DND-41 (cell line): ENCODE results near the gene SAMD8.

Experiments used
- ATAC-seq: fragments of 200-7000 bp; cut with Tn5 transposase; 3 replicates; pipeline ENCODE4 v1.9.1; 2021; ENCODE audit warnings: low read depth; ENCODE audit not compliant: insufficient read depth
- DNase-seq: peaks from one replicate; pipeline ENCODE4 v3.0.0-alpha.2; 2020
- H2AFZ ChIP-seq: 2 replicates; pipeline ENCODE4 v1.6.0; 2012; ENCODE audit warnings: low read depth, low read length
- H3K27ac ChIP-seq: 2 replicates; pipeline ENCODE4 v1.5.1; 2012; ENCODE audit warnings: low read length, inconsistent platforms
- H3K27me3 ChIP-seq: fragments of 200-600 bp; sonication (generic); 2 replicates; pipeline ENCODE4 v1.6.0; 2012; ENCODE audit warnings: low read length, mild to moderate bottlenecking, inconsistent platforms; ENCODE audit not compliant: insufficient read depth, poor library complexity
- H3K36me3 ChIP-seq: 2 replicates; pipeline ENCODE4 v1.5.1; 2012; ENCODE audit warnings: low read length, inconsistent platforms; ENCODE audit not compliant: insufficient read depth
- H3K4me1 ChIP-seq: 2 replicates; pipeline ENCODE4 v1.5.1; 2012; ENCODE audit warnings: mild to moderate bottlenecking, low read length; ENCODE audit not compliant: insufficient read depth
- H3K4me2 ChIP-seq: 2 replicates; pipeline ENCODE4 v1.6.0; 2012; ENCODE audit warnings: mild to moderate bottlenecking, moderate library complexity, low read length, inconsistent platforms; ENCODE audit not compliant: insufficient read depth
- H3K4me3 ChIP-seq, 2 experiments: fragments of 200-600 bp in 1 of 2; shearing (Covaris generic) in 1 of 2; 2 replicates each; pipeline ENCODE4 v1.5.1; 2012 to 2016; ENCODE audit warnings: inconsistent platforms in 2 of 2, low read length in 2 of 2, mild to moderate bottlenecking in 2 of 2, low read depth in 1 of 2, moderate library complexity in 1 of 2
- H3K79me2 ChIP-seq: 2 replicates; pipeline ENCODE4 v1.6.0; 2012; ENCODE audit warnings: low read length, inconsistent platforms; ENCODE audit not compliant: insufficient read depth
- H3K9ac ChIP-seq: 2 replicates; pipeline ENCODE4 v1.6.0; 2012; ENCODE audit warnings: low read depth, mild to moderate bottlenecking, inconsistent platforms, low read length, moderate library complexity
- H3K9me3 ChIP-seq: 2 replicates; pipeline ENCODE4 v1.5.1; 2012; ENCODE audit warnings: low read length, moderate library complexity, mild to moderate bottlenecking, inconsistent platforms; ENCODE audit not compliant: insufficient read depth, severe bottlenecking
- H4K20me1 ChIP-seq: 2 replicates; pipeline ENCODE4 v1.6.0; 2012; ENCODE audit warnings: low read length; ENCODE audit not compliant: insufficient read depth
- EZH2 ChIP-seq: IDR thresholded peaks from 3 replicates; pipeline ENCODE4 v1.6.1; 2012; ENCODE audit warnings: borderline replicate concordance, low read depth, mild to moderate bottlenecking, moderate library complexity, low read length, inconsistent platforms; ENCODE audit not compliant: severe bottlenecking
- TF ChIP-seq, protein P1 (sequence below): IDR thresholded peaks from 2 replicates; pipeline ENCODE4 v1.5.1; 2012; ENCODE audit warnings: borderline replicate concordance, low read length, moderate library complexity, mild to moderate bottlenecking; ENCODE audit not compliant: poor library complexity, severe bottlenecking; ENCODE audit errors: extremely low read depth

The SAMD8 gene

GRCh38 chr10:75140246-75140645 is 28.8 kb downstream of the SAMD8 start:
- Histone ChIP-seq H3K4me3 (no peak overlapping the region), H3K27me3 (no peaks in the 10 kb centered on the region), H3K4me2 (no peak overlapping the region), H3K9me3 (no peaks in the 10 kb centered on the region), H2AFZ (no peak overlapping the region), H3K9ac (no peak overlapping the region), H3K27ac (no peak overlapping the region), H3K4me1 (no peaks in the 10 kb centered on the region), H4K20me1 (peaks cover 12% of the 10 kb centered on the region; the same call in 1 of the 2 replicates), H3K36me3 (no peaks in the 10 kb centered on the region), H3K79me2 (peaks cover 50% of the 10 kb centered on the region)
- TF ChIP-seq EZH2 = no peak
- TF ChIP-seq, protein P1, sequence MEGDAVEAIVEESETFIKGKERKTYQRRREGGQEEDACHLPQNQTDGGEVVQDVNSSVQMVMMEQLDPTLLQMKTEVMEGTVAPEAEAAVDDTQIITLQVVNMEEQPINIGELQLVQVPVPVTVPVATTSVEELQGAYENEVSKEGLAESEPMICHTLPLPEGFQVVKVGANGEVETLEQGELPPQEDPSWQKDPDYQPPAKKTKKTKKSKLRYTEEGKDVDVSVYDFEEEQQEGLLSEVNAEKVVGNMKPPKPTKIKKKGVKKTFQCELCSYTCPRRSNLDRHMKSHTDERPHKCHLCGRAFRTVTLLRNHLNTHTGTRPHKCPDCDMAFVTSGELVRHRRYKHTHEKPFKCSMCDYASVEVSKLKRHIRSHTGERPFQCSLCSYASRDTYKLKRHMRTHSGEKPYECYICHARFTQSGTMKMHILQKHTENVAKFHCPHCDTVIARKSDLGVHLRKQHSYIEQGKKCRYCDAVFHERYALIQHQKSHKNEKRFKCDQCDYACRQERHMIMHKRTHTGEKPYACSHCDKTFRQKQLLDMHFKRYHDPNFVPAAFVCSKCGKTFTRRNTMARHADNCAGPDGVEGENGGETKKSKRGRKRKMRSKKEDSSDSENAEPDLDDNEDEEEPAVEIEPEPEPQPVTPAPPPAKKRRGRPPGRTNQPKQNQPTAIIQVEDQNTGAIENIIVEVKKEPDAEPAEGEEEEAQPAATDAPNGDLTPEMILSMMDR = no peak
- DNase-seq = no peak
- no peak for ATAC-seq

DNA sequence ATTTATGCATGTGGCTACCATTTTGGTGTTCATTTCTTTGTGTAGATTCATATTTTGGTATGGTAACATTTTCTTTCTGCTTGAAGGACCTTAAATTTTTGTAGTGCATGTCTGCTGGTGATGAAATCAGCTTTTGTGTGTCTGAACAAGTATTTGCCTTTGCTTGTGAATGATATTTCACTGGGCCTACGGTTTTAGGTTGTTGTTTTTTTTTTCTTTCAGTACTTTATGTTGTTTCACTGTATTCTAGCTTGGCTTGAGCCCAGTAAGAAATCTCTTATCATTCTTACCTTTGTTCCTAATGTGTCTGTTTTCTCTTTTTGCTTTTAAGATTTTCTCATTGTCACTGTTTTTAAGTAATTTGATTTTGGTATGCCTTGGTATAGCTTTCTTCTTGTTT is 31.9 kb downstream of the SAMD8 start:
- peaks cover 60% of the 10 kb centered on the region for H3K79me2 ChIP-seq
- no peak overlapping the region for H3K9ac ChIP-seq
- H3K9me3 ChIP-seq = no peaks in the 10 kb centered on the region
- H4K20me1 ChIP-seq = peaks cover 13% of the 10 kb centered on the region; the same call in 1 of the 2 replicates
- no peak overlapping the region for H3K27ac ChIP-seq
- no peak for TF ChIP-seq EZH2
- TF ChIP-seq, protein P1 = no peak
- no peaks in the 10 kb centered on the region for H3K4me1 ChIP-seq
- H3K4me2 ChIP-seq = no peak overlapping the region
- H3K4me3 ChIP-seq = no peak overlapping the region
- H3K36me3 ChIP-seq = no peaks in the 10 kb centered on the region
- DNase-seq (no peak), ATAC-seq (no peak)
- H3K27me3 ChIP-seq = no peaks in the 10 kb centered on the region
- no peak overlapping the region for H2AFZ ChIP-seq

- no peaks in the 10 kb centered on the region for H3K4me1 ChIP-seq
- no peaks in the 10 kb centered on the region for H3K27me3 ChIP-seq
- no peaks in the 10 kb centered on the region for H3K9me3 ChIP-seq
- DNase-seq = no peak
- no peak overlapping the region for H3K4me2 ChIP-seq
- H4K20me1 ChIP-seq = peaks cover 12% of the 10 kb centered on the region; the same call in 1 of the 2 replicates
- H3K4me3 ChIP-seq = no peak overlapping the region
- H3K27ac ChIP-seq = no peak overlapping the region
- TF ChIP-seq EZH2 = no peak
- TF ChIP-seq, protein P1 = no peak
- peaks cover 51% of the 10 kb centered on the region for H3K79me2 ChIP-seq
- no peak overlapping the region for H2AFZ ChIP-seq
- H3K36me3 ChIP-seq = peaks cover 4% of the 10 kb centered on the region; the same call in 1 of the 2 replicates
- H3K9ac ChIP-seq = no peak overlapping the region
- no peak for ATAC-seq
Observed at GRCh38 chr10:75145590-75145989, 34.1 kb downstream of the SAMD8 start.

- Histone ChIP-seq H3K4me1 (no peaks in the 10 kb centered on the region), H3K27ac (no peak overlapping the region), H4K20me1 (peaks cover 12% of the 10 kb centered on the region; the same call in 1 of the 2 replicates), H3K27me3 (no peaks in the 10 kb centered on the region), H3K4me3 (no peak overlapping the region), H3K9ac (no peak overlapping the region), H3K36me3 (peaks cover 14% of the 10 kb centered on the region), H3K9me3 (no peaks in the 10 kb centered on the region), H2AFZ (no peak overlapping the region), H3K79me2 (peaks cover 49% of the 10 kb centered on the region), H3K4me2 (no peak overlapping the region)
- ATAC-seq = no peak
- TF ChIP-seq, protein P1 = no peak
- no peak for TF ChIP-seq EZH2
- DNase-seq = no peak
Observed at GRCh38 chr10:75146780-75147179, 35.3 kb downstream of the SAMD8 start.
